Neuronal stem cell (in vitro differentiated cells): Measurements from ENCODE around the gene MAOB.

Experiments
- DNase-seq: peaks from one replicate; pipeline ENCODE4 v3.0.0-alpha.2; 2013; ENCODE audit warnings: low spot score
- H2AFZ ChIP-seq: one replicate; pipeline ENCODE4 v1.6.1; 2013; ENCODE audit warnings: mild to moderate bottlenecking, low read length, inconsistent platforms
- H2AK5ac ChIP-seq: 2 replicates; pipeline ENCODE4 v1.6.1; 2013; ENCODE audit warnings: low read depth, mild to moderate bottlenecking, inconsistent platforms, low read length, moderate library complexity, mixed read lengths
- H2BK120ac ChIP-seq: 2 replicates; pipeline ENCODE4 v1.6.1; 2013; ENCODE audit warnings: low read depth, mild to moderate bottlenecking, inconsistent platforms, low read length, moderate library complexity, mixed read lengths
- H2BK12ac ChIP-seq: one replicate; pipeline ENCODE4 v1.6.1; 2013; ENCODE audit warnings: low read length, inconsistent platforms
- H2BK15ac ChIP-seq: 2 replicates; pipeline ENCODE4 v1.6.1; 2013; ENCODE audit warnings: mild to moderate bottlenecking, low read length, inconsistent platforms, mixed read lengths
- H2BK5ac ChIP-seq: one replicate; pipeline ENCODE4 v1.6.1; 2013; ENCODE audit warnings: inconsistent platforms, mild to moderate bottlenecking, low read length, moderate library complexity
- H3K14ac ChIP-seq: one replicate; pipeline ENCODE4 v1.6.1; 2013; ENCODE audit warnings: low read length, inconsistent platforms
- H3K18ac ChIP-seq: 2 replicates; pipeline ENCODE4 v1.6.1; 2013; ENCODE audit warnings: low read length, inconsistent platforms
- H3K23ac ChIP-seq: 2 replicates; pipeline ENCODE4 v1.6.1; 2013; ENCODE audit warnings: low read depth, mild to moderate bottlenecking, mixed read lengths, low read length, inconsistent platforms; ENCODE audit not compliant: poor library complexity
- H3K27ac ChIP-seq: replicated peaks from 3 replicates; pipeline ENCODE4 v1.5.1; 2013; ENCODE audit warnings: low read length, inconsistent platforms
- H3K27me3 ChIP-seq, 3 experiments: 2 replicates each; pipeline ENCODE4 v1.6.1; 2013; ENCODE audit warnings: low read length in 3 of 3, mild to moderate bottlenecking in 2 of 3, inconsistent platforms in 1 of 3, low read depth in 1 of 3, mixed read lengths in 1 of 3, moderate library complexity in 1 of 3; ENCODE audit not compliant: control insufficient read depth in 3 of 3, insufficient read depth in 3 of 3
- H3K36me3 ChIP-seq, 2 donors: replicated peaks in 1 of 2; 2 replicates each; pipeline ENCODE4 v1.6.1; 2013; ENCODE audit warnings: low read length in 2 of 2; ENCODE audit not compliant: control insufficient read depth in 2 of 2, insufficient read depth in 2 of 2
- H3K4ac ChIP-seq: 2 replicates; pipeline ENCODE4 v1.6.1; 2013; ENCODE audit warnings: inconsistent platforms, mild to moderate bottlenecking, low read length, moderate library complexity
- H3K4me1 ChIP-seq, 2 donors: 1 replicate in 1 of 2; 2 replicates in 1 of 2; pipeline ENCODE4 v1.6.1; 2013; ENCODE audit warnings: low read length in 2 of 2, low read depth in 1 of 2; ENCODE audit not compliant: control insufficient read depth in 2 of 2, insufficient read depth in 1 of 2
- H3K4me2 ChIP-seq: one replicate; pipeline ENCODE4 v1.6.1; 2013; ENCODE audit warnings: mild to moderate bottlenecking, low read length, inconsistent platforms; ENCODE audit not compliant: insufficient read depth, poor library complexity, severe bottlenecking
- H3K4me3 ChIP-seq, 2 donors: 2 replicates each; pipeline ENCODE4 v1.5.1; 2013; ENCODE audit warnings: low read length in 2 of 2, mild to moderate bottlenecking in 2 of 2, inconsistent platforms in 1 of 2, moderate library complexity in 1 of 2
- H3K79me1 ChIP-seq: one replicate; pipeline ENCODE4 v1.6.1; 2013; ENCODE audit warnings: low read depth, mild to moderate bottlenecking, inconsistent platforms, low read length, moderate library complexity
- H3K9ac ChIP-seq: one replicate; pipeline ENCODE4 v1.6.1; 2013; ENCODE audit warnings: mild to moderate bottlenecking, low read depth, low read length, inconsistent platforms; ENCODE audit not compliant: poor library complexity
- H3K9me3 ChIP-seq, 2 donors: replicated peaks in 1 of 2; 2 replicates each; pipeline versions ENCODE3 to v1.6.1; 2013; ENCODE audit warnings: low read length in 2 of 2, mild to moderate bottlenecking in 2 of 2, inconsistent platforms in 1 of 2, low read depth in 1 of 2, mixed read lengths in 1 of 2, moderate library complexity in 1 of 2; ENCODE audit not compliant: control insufficient read depth in 2 of 2, insufficient read depth in 1 of 2
- H4K8ac ChIP-seq: one replicate; pipeline ENCODE4 v1.6.1; 2013; ENCODE audit warnings: low read depth, mild to moderate bottlenecking, inconsistent platforms, low read length, moderate library complexity
- H4K91ac ChIP-seq: one replicate; pipeline ENCODE4 v1.6.1; 2013; ENCODE audit warnings: low read length, low read depth, mild to moderate bottlenecking, inconsistent platforms; ENCODE audit not compliant: poor library complexity
- WGBS, 2 donors: extraction: QIAGEN DNeasy Blood & Tissue Kit; methylation state at CpG; one replicate each; pipeline ENCODE4 v1.1.7; 2013; ENCODE audit warnings: missing lambda C conversion rate in 2 of 2, mixed read lengths in 1 of 2; ENCODE audit not compliant: insufficient read length in 2 of 2, insufficient replicate concordance in 1 of 2; ENCODE audit errors: extremely low coverage in 2 of 2; 5-methylcytosine and 5-hydroxymethylcytosine counted together

The MAOB gene

GRCh38 chrX:43822014-43822413, 60.2 kb downstream of the MAOB start:
- no peak overlapping the region for H3K27ac ChIP-seq
- no peak overlapping the region for H2BK12ac ChIP-seq

GRCh38 chrX:43817444-43817843, 64.8 kb downstream of the MAOB start:
- Histone ChIP-seq H3K18ac (no peak overlapping the region), H2BK15ac (no peak overlapping the region), H3K23ac (no peak overlapping the region), H2BK12ac (no peak overlapping the region), H2AFZ (no peak overlapping the region), H3K9me3 (no peaks in the 10 kb centered on the region), H3K4ac (no peak overlapping the region), H3K14ac (no peak overlapping the region), H2AK5ac (no peak overlapping the region), H3K4me1 (no peaks in the 10 kb centered on the region), H3K4me3 (no peak overlapping the region), H4K8ac (no peak overlapping the region), H3K36me3 (no peaks in the 10 kb centered on the region), H2BK120ac (no peak overlapping the region), H3K27ac (no peak overlapping the region), H2BK5ac (no peak overlapping the region), H3K79me1 (no peaks in the 10 kb centered on the region), H4K91ac (no peak overlapping the region), H3K4me2 (no peak overlapping the region), H3K27me3 (no peaks in the 10 kb centered on the region), H3K9ac (no peak overlapping the region)
- DNase-seq: no peak
- WGBS, 2 donors: no CpG with 5 or more reads among the region's 3 CpGs

More at GRCh38 chrX:43822014-43822413, 60.2 kb downstream of the MAOB start:
- Histone ChIP-seq H3K4ac (no peak overlapping the region), H3K4me3 (no peak overlapping the region), H3K9ac (no peak overlapping the region), H3K23ac (no peak overlapping the region), H4K8ac (no peak overlapping the region), H3K9me3 (no peaks in the 10 kb centered on the region), H3K18ac (no peak overlapping the region), H3K27me3 (no peaks in the 10 kb centered on the region), H2BK120ac (no peak overlapping the region), H4K91ac (no peak overlapping the region), H2BK5ac (no peak overlapping the region), H2AFZ (no peak overlapping the region), H2BK15ac (no peak overlapping the region), H3K4me1 (no peaks in the 10 kb centered on the region), H3K14ac (no peak overlapping the region), H3K36me3 (no peaks in the 10 kb centered on the region), H3K79me1 (no peaks in the 10 kb centered on the region), H3K4me2 (no peak overlapping the region), H2AK5ac (no peak overlapping the region)
- no CpG with 5 or more reads among the region's 1 CpG for WGBS, 2 donors
- no peak for DNase-seq

DNA sequence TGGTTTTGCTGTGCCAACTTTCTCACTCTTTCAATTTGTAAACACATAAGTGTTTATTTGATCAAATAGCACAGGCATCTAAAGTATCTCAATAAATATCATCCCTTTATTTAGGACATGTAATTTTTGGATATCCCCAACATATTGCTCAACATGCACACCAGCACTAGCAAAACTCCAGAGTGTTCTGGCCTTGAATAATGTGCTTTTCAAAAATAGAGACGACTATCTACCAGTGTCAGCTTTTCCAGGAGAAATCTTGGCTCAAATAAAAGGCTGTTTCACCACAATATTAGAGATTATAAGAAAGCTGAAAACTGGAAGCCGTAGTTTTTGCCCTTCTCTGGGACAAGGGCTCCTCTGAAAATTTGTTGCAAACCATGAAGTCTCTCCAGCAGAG, 67.0 kb downstream of the MAOB start:
- Histone ChIP-seq H3K4me2 (peak overlapping the region; percentile 0), H3K36me3 (no peaks in the 10 kb centered on the region), H3K4me3 (no peak overlapping the region), H3K9ac (no peak overlapping the region), H3K14ac (no peak overlapping the region), H3K23ac (no peak overlapping the region), H2BK12ac (no peak overlapping the region), H3K18ac (no peak overlapping the region), H2AFZ (no peak overlapping the region), H3K27ac (no peak overlapping the region), H4K91ac (no peak overlapping the region), H3K79me1 (no peaks in the 10 kb centered on the region), H2BK15ac (no peak overlapping the region), H2BK120ac (no peak overlapping the region), H2BK5ac (no peak overlapping the region), H3K4me1 (no peaks in the 10 kb centered on the region), H3K27me3 (no peaks in the 10 kb centered on the region), H3K4ac (no peak overlapping the region), H3K9me3 (no peaks in the 10 kb centered on the region), H2AK5ac (no peak overlapping the region), H4K8ac (no peak overlapping the region)
- WGBS, 2 donors: no CpG with 5 or more reads among the region's 2 CpGs
- DNase-seq: no peak

DNA sequence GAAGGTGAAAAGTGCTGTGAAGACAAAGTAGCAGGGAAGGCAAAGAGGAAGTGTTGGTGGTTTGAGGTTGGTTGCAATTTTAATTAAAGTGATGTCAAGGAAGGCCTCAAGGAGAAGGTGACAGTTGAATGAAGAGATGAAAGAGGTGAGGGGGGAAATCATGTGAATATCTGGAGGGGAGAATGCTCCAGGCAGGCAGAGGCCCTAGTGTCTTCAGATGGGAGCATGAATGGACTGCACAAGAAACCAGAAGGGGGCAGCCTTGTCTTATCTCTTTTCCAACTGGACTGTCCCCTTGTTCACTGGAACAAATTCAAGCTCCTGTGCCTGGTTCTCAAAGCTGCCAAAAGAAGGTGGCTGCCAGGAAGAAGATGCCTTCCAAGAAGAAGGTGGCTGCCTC, 68.4 kb downstream of the MAOB start:
- H2BK12ac ChIP-seq: no peak overlapping the region
- no peak overlapping the region for H2BK5ac ChIP-seq
- DNase-seq: peak; percentile 6
- no peaks in the 10 kb centered on the region for H3K36me3 ChIP-seq
- no peak overlapping the region for H3K4ac ChIP-seq
- no peaks in the 10 kb centered on the region for H3K9me3 ChIP-seq
- H3K18ac ChIP-seq: no peak overlapping the region
- no peak overlapping the region for H3K27ac ChIP-seq
- H2AK5ac ChIP-seq: no peak overlapping the region
- no peak overlapping the region for H2BK120ac ChIP-seq
- H2AFZ ChIP-seq: no peak overlapping the region
- no peaks in the 10 kb centered on the region for H3K79me1 ChIP-seq
- no peaks in the 10 kb centered on the region for H3K4me1 ChIP-seq
- H3K4me3 ChIP-seq: no peak overlapping the region
- H3K9ac ChIP-seq: no peak overlapping the region
- H4K8ac ChIP-seq: no peak overlapping the region
- no peak overlapping the region for H3K4me2 ChIP-seq
- no peak overlapping the region for H3K23ac ChIP-seq
- H2BK15ac ChIP-seq: no peak overlapping the region
- no peak overlapping the region for H3K14ac ChIP-seq
- no peak overlapping the region for H4K91ac ChIP-seq
- no peaks in the 10 kb centered on the region for H3K27me3 ChIP-seq
